Right atrium auricular region (tissue), 2 donors: ENCODE data around the gene CYSTM1. TPM values are rescaled to one million over a fixed set of nuclear protein-coding genes. Genes with fewer than 3 reads are reported as not detected.
A peak's percentile ranks its signal among the peaks of the same experiment; 100 is the strongest.

Experiments
- DNase-seq: peaks from one replicate; pipeline ENCODE4 v3.0.0-alpha.2; 2019; ENCODE audit warnings: low spot score
- H3K27ac ChIP-seq, 2 donors: fragments of 200-600 bp; sonication (generic); 1 replicate in 1 of 2; 2 replicates in 1 of 2; pipeline ENCODE4 v1.5.1; 2016 to 2019
- H3K27me3 ChIP-seq, 2 donors: fragments of 200-600 bp; sonication (generic); one replicate each; pipeline versions ENCODE4 v1.5.1 to v1.6.0; 2017 to 2019
- H3K36me3 ChIP-seq: fragments of 200-600 bp; sonication (generic); one replicate; pipeline ENCODE4 v1.5.1; 2016
- H3K4me1 ChIP-seq, 2 donors: fragments of 200-600 bp; sonication (generic); one replicate each; pipeline versions ENCODE4 v1.5.1 to v1.6.0; 2017 to 2019
- H3K4me3 ChIP-seq, 2 donors: fragments of 200-600 bp; sonication (generic); 1 replicate in 1 of 2; 2 replicates in 1 of 2; pipeline ENCODE4 v1.5.1; 2017 to 2019; ENCODE audit warnings: mild to moderate bottlenecking in 1 of 2, moderate library complexity in 1 of 2
- H3K9me3 ChIP-seq, 2 donors: fragments of 200-600 bp; sonication (generic); one replicate each; pipeline ENCODE4 v1.5.1; 2019
- CTCF ChIP-seq, 2 donors: fragments of 200-600 bp; sonication (generic); IDR thresholded peaks; one replicate each; pipeline ENCODE4 v1.5.1; 2019; ENCODE audit warnings: antibody characterized with exemption in 2 of 2
- total RNA-seq, 2 donors: library from RNA; depleted of rRNA; stranded (reverse); fragments of >200 nt; gene quantifications; one replicate each; pipeline ENCODE4 v1.1.0, GENCODE V29; 2016

Gene CYSTM1
- total RNA-seq: 100 to 1,000 TPM in 1 of 2 donors, 10 to 100 TPM in 1; 89.8 to 143 TPM

DNA sequence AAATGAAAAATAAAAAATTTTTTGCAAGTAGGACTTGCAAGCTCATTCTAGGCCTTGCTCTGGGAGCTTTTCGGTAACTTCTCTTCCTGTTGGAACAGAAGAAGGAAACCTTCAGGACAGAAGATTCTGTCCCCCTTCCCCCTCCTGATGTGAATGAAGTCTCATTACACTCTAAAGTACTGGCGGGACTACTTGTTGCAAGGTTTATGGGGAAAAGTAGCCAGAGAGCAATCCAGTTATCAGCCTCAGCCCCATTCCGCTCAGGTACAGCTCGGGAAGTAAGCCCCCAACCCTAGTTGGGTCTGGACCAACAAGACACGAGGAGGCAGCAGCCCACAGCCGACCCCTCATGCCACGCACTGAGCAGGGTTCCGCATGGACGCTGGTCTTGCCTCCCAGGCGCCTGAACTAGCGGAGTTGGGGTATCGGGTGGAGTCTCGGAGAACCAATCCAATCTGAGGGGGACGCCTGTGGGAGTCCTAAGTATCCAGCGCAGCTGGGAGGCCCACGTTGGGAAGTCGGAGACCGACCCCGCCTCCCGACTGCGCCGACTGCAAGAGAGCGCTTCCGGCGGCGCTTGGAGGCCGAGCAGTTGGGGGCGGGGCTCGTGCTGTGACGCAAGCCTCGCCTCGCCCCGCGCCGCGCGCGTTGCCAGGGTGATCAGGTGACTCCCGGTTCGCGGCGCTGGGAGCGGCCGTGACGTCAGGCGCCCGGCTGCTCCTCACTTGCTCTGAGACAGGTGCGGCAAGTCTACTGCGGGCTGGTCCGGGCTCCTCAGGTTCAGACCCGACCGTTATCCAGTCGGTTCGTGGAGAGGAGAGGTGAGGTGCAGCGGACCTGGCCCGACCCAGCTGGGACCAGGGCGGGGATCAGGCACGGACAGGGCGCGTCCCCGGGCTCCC lies at the start of gene CYSTM1:
Gene CYSTM1 (plus strand): TSS at position 724 of the 902 bp plus-strand sequence. CDS start 19,278 bp downstream, outside the sequence.
- no peaks in the 10 kb centered on the region for H3K9me3 ChIP-seq
- TF ChIP-seq CTCF (IDR thresholded peaks at IDR 0.05): no peak
- no peaks in the 10 kb centered on the region for H3K36me3 ChIP-seq
- peaks cover 0 to 27% of the 10 kb centered on the region in 2 donors for H3K4me1 ChIP-seq
- peak within 1 kb of the TSS; percentile 98 to 99 for H3K27ac ChIP-seq
- H3K4me3 ChIP-seq: peak within 1 kb of the TSS; percentile 87 to 98
- H3K27me3 ChIP-seq: no peaks in the 10 kb centered on the region
- DNase-seq: peak; percentile 98

DNA sequence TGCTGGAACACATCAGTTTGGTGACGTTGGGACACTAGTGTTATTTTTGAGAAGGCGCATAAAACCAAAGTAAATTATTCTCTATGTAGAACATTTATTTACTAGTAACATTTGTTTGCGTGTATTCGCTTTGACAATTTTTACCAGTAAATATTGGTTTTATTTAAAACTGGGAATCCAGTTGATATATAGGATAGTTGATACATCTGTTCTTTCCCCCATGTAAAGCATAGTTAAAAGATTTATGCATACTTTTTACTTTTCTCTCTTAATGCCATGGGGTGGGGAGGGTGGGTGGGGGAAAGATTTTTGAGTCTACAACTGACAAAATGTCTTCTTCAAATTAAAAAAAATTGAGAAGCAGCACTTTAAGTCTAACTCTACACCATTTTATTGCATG lies 49.4 kb upstream of the CYSTM1 start, which contains the start of gene IGIP:
Gene IGIP (plus strand): TSS at position 301 of the 400 bp plus-strand sequence. CDS start 2,540 bp downstream, outside the sequence.
- no peak for DNase-seq
- no peak for TF ChIP-seq CTCF (IDR thresholded peaks at IDR 0.05)
- H3K4me1 ChIP-seq: peaks cover 0 to 10% of the 10 kb centered on the region in 2 donors
- H3K4me3 ChIP-seq: no peak within 1 kb of the TSS
- no peaks in the 10 kb centered on the region for H3K36me3 ChIP-seq
- H3K9me3 ChIP-seq: no peaks in the 10 kb centered on the region
- H3K27ac ChIP-seq: no peak within 1 kb of the TSS
- H3K27me3 ChIP-seq: no peaks in the 10 kb centered on the region

GRCh38 chr5:140126315-140127012 lies 48.5 kb upstream of the CYSTM1 start:
- no peaks in the 10 kb centered on the region for H3K36me3 ChIP-seq
- H3K27me3 ChIP-seq: no peaks in the 10 kb centered on the region
- no peak overlapping the region for H3K27ac ChIP-seq
- no peaks in the 10 kb centered on the region for H3K9me3 ChIP-seq
- no peak for TF ChIP-seq CTCF (IDR thresholded peaks at IDR 0.05)
- no peak for DNase-seq
- H3K4me3 ChIP-seq: no peak overlapping the region
- peaks cover 0 to 16% of the 10 kb centered on the region in 2 donors for H3K4me1 ChIP-seq

GRCh38 chr5:140128376-140128775 lies 46.6 kb upstream of the CYSTM1 start:
- Histone ChIP-seq H3K36me3 (no peaks in the 10 kb centered on the region), H3K27me3 (no peaks in the 10 kb centered on the region)
- no peak for TF ChIP-seq CTCF (IDR thresholded peaks at IDR 0.05)

DNA sequence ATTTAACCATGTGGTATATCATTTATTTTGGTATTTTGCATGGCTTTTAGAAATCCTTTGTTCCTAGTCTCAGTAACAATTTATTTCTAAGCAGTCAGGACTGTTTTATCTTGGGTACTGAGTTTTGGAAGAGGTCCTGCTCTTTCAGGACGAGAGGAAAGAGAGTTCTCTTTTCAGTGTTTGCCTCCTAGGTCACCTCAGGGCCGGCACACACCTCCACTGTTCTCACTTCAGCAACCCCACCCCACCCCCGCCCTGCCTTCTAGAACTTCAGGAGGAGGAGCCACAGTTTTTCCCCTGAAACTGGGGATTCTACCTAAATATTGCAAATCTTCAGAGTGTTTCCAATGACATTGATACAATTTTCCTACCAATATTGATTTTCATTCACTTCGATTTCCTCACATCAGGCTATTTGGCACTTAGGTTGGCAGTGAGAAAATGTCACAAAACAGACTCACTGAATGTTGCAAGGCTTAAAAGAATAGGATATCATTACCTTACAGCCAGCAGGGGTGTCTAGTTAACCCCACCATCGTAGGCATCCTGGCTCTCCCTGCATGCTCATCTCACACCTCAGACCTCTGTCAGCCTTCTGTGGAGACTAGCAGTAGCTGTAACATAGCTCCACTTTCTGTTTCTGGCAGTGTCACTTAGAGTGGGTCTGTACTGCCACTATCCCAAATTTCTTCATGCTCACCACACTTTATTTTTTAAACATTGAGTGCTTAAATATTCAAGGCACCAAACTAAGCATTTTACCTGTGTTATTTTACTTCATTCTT lies 43.8 kb upstream of the CYSTM1 start:
- Histone ChIP-seq H3K27ac (no peak overlapping the region), H3K36me3 (no peaks in the 10 kb centered on the region), H3K9me3 (no peaks in the 10 kb centered on the region), H3K4me1 (peaks cover 0 to 25% of the 10 kb centered on the region in 2 donors), H3K27me3 (no peaks in the 10 kb centered on the region), H3K4me3 (no peak overlapping the region)
- TF ChIP-seq CTCF (IDR thresholded peaks at IDR 0.05): no peak
- no peak for DNase-seq

More at GRCh38 chr5:140128376-140128775, 46.6 kb upstream of the CYSTM1 start:
- no peak overlapping the region for H3K27ac ChIP-seq
- no peaks in the 10 kb centered on the region for H3K9me3 ChIP-seq
- no peak overlapping the region for H3K4me3 ChIP-seq
- DNase-seq: no peak
- H3K4me1 ChIP-seq: peaks cover 0 to 33% of the 10 kb centered on the region in 2 donors
